CD8-positive, alpha-beta memory T cell (primary cell): ENCODE results near the gene THSD8. TPM values are rescaled to one million over a fixed set of nuclear protein-coding genes. Genes with fewer than 3 reads are reported as not detected.
"Not testable (repeated sequence)": the region's sequence is repeated elsewhere in the genome, so short reads cannot be mapped to it uniquely, and the experiment has no call there.

Experiments used
- CTCF ChIA-PET: fragments of 350-600 bp; sonication (Branson Sonifier 250); formaldehyde crosslinking; loops from one replicate; lab custom pipeline; 2021; ENCODE audit warnings: antibody characterized with exemption; lab: Charles Lee
- POLR2A ChIA-PET: fragments of 350-600 bp; sonication (Branson Sonifier 250); formaldehyde crosslinking; loops from one replicate; lab custom pipeline; 2021; ENCODE audit warnings: antibody characterized with exemption; lab: Charles Lee
- DNase-seq, 5 donors: peaks; one replicate each; pipeline versions ENCODE4 v3.0.0 to v3.0.0-alpha.2; 2020 to 2022; ENCODE audit warnings: mixed read lengths in 1 of 5
- H3K27ac ChIP-seq: one replicate; pipeline ENCODE4 v1.7.0; 2013; ENCODE audit warnings: low read depth, mild to moderate bottlenecking, low read length, moderate library complexity
- H3K27me3 ChIP-seq: 2 replicates; pipeline ENCODE4 v1.7.0; 2013; ENCODE audit warnings: low read length, mild to moderate bottlenecking; ENCODE audit not compliant: insufficient read depth, poor library complexity, severe bottlenecking
- H3K36me3 ChIP-seq: 2 replicates; pipeline ENCODE4 v1.7.0; 2013; ENCODE audit warnings: mild to moderate bottlenecking, low read length, moderate library complexity; ENCODE audit not compliant: insufficient read depth
- H3K4me1 ChIP-seq: 2 replicates; pipeline ENCODE4 v1.7.0; 2013; ENCODE audit warnings: mild to moderate bottlenecking, low read length, moderate library complexity; ENCODE audit not compliant: insufficient read depth
- H3K4me3 ChIP-seq: 2 replicates; pipeline ENCODE4 v1.7.0; 2013; ENCODE audit warnings: mild to moderate bottlenecking, low read length
- H3K9me3 ChIP-seq: 2 replicates; pipeline ENCODE4 v1.7.0; 2013; ENCODE audit warnings: mild to moderate bottlenecking, low read length
- H3K27ac Mint-ChIP-seq, 8 donors: one replicate each; pipeline ENCODE4 v1.8.0; 2020 to 2021; ENCODE audit warnings: mixed read lengths in 8 of 8, mild to moderate bottlenecking in 6 of 8, inconsistent platforms in 3 of 8, moderate library complexity in 3 of 8
- H3K27me3 Mint-ChIP-seq, 2 donors: one replicate each; pipeline ENCODE4 v1.8.0; 2020 to 2021; ENCODE audit warnings: mixed read lengths in 2 of 2, mild to moderate bottlenecking in 1 of 2, moderate library complexity in 1 of 2
- H3K36me3 Mint-ChIP-seq, 3 donors: one replicate each; pipeline ENCODE4 v1.8.0; 2020 to 2021; ENCODE audit warnings: mixed read lengths in 3 of 3, inconsistent platforms in 1 of 3, mild to moderate bottlenecking in 1 of 3
- H3K4me1 Mint-ChIP-seq, 3 donors: one replicate each; pipeline ENCODE4 v1.8.0; 2020 to 2021; ENCODE audit warnings: mixed read lengths in 3 of 3, inconsistent platforms in 1 of 3, mild to moderate bottlenecking in 1 of 3
- H3K4me3 Mint-ChIP-seq, 7 donors: one replicate each; pipeline ENCODE4 v1.8.0; 2020 to 2021; ENCODE audit warnings: mixed read lengths in 7 of 7, mild to moderate bottlenecking in 6 of 7, moderate library complexity in 4 of 7, inconsistent platforms in 2 of 7
- H3K9me3 Mint-ChIP-seq, 5 donors: one replicate each; pipeline ENCODE4 v1.8.0; 2020 to 2022; ENCODE audit warnings: mixed read lengths in 5 of 5, mild to moderate bottlenecking in 3 of 5, moderate library complexity in 2 of 5, inconsistent platforms in 1 of 5
- polyA plus RNA-seq: library from polyadenylated mRNA; unstranded; fragments of 300-500 nt; fragmentation: Illumina TruSeq; gene quantifications from one replicate; pipeline ENCODE4 v1.2.3, GENCODE V29; 2021
- total RNA-seq, 2 experiments: library from RNA; stranded (reverse); gene quantifications; one replicate each; pipeline ENCODE4 v1.2.3, GENCODE V29; 2021

Gene THSD8
- total and polyA plus RNA-seq, 3 experiments from 2014 or later: 24.6 to 31.0 TPM; not detected in 1

DNA sequence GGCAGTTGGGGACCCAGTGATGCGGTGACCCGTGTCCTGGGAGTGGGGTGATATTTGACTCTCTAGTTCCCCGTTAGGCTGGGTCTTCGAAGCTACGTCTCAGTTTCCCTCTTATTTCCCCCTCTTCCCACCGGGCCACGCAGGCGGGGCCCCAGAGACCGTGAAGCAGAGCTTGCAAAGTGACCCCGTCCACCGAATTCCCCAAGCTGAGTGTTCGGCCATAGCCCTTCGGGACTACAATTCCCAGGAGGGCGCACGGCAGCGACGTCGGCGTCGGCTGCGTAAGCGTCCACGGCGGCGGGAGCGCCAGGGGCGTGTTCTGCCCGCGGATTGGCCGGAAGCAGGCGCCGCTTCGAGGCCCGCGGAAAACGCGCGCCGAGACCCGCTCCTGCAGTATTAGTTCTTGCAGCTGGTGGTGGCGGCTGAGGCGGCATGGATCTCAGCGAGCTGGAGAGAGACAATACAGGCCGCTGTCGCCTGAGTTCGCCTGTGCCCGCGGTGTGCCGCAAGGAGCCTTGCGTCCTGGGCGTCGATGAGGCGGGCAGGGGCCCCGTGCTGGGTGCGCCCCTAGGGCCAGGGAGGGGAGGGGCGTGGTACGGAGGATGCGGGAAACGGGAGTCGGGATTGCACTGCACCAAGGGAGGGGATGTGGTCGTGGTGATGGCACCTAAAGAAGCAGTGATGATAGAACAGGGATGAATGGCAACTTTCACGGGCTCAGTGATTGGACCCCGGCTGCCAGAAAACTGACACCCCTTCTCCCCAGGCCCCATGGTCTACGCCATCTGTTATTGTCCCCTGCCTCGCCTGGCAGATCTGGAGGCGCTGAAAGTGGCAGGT is 4.6 kb downstream of the THSD8 start, which contains the start of gene RNASEH2A:
Gene RNASEH2A (plus strand): TSS at position 343 of the 840 bp plus-strand sequence. CDS start 90 bp downstream, at position 433.
- H3K27ac ChIP-seq: peak within 1 kb of the TSS; percentile 75
- H3K27me3 ChIP-seq: no peaks in the 10 kb centered on the region
- Mint-ChIP-seq H3K9me3 (no peaks in the 10 kb centered on the region), H3K36me3 (peaks cover 0 to 20% (median 3%) of the 10 kb centered on the region in 3 donors), H3K4me1 (peaks cover 18 to 25% (median 21%) of the 10 kb centered on the region in 3 donors), H3K4me3 (peak within 1 kb of the TSS; percentile 89 to 95 (median 92)), H3K27me3 (peaks cover 0 to 4% of the 10 kb centered on the region in 2 donors), H3K27ac (peak within 1 kb of the TSS; percentile 66 to 94 (median 88))
- DNase-seq: peak; percentile 79 to 88 (median 81)
- H3K4me3 ChIP-seq: peak within 1 kb of the TSS; percentile 59
- no peaks in the 10 kb centered on the region for H3K9me3 ChIP-seq
- H3K4me1 ChIP-seq: peaks cover 20% of the 10 kb centered on the region
- no peaks in the 10 kb centered on the region for H3K36me3 ChIP-seq
- ChIA-PET POLR2A (interaction anchor here (0.5 to 1.7 kb wide), 7 partner anchors 11 to 383 kb away, joined by 3 to 21 read pairs (median 6); partner anchors contain the start of gene JUNB), CTCF (interaction anchor here (0.5 to 3.1 kb wide), 9 partner anchors 11 to 162 kb away, joined by 3 to 18 read pairs (median 4); no protein-coding TSS in a partner anchor)

DNA sequence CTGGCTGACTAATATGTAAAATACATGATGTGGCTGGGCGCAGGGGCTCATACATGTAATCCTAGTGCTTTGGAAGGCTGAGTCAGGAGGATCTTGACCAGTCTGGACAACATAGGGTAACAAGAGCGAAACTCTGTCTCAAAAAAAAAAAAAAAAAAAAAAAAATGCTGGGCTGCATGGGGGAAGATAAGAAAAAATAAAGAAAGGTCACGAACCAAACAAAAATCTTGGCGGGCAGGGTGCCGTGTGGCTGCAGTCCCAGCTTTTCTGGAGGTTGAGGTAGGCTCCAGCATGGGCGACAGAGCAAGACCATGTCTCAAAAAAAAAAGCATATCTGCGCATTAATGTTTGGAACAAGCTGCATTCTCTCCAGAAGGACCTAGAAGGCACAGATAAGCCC is 13.2 kb downstream of the THSD8 start:
- no peaks in the 10 kb centered on the region for H3K27me3 ChIP-seq
- no peaks in the 10 kb centered on the region for H3K27me3 Mint-ChIP-seq
- H3K4me3 ChIP-seq: no peak overlapping the region
- H3K27ac Mint-ChIP-seq: no peak overlapping the region
- no peak for DNase-seq
- no peaks in the 10 kb centered on the region for H3K9me3 ChIP-seq
- H3K4me3 Mint-ChIP-seq: no peak overlapping the region
- H3K9me3 Mint-ChIP-seq: no peaks in the 10 kb centered on the region
- ChIA-PET CTCF (interaction anchor here (0.8 kb wide), 1 partner anchor 49 kb away, joined by 3 read pairs; no protein-coding TSS in a partner anchor), POLR2A (no interaction called here)
- H3K36me3 Mint-ChIP-seq: peaks cover 0 to 25% (median 6%) of the 10 kb centered on the region in 3 donors
- no peaks in the 10 kb centered on the region for H3K4me1 Mint-ChIP-seq
- no peaks in the 10 kb centered on the region for H3K36me3 ChIP-seq
- H3K27ac ChIP-seq: no peak overlapping the region
- H3K4me1 ChIP-seq: no peaks in the 10 kb centered on the region

DNA sequence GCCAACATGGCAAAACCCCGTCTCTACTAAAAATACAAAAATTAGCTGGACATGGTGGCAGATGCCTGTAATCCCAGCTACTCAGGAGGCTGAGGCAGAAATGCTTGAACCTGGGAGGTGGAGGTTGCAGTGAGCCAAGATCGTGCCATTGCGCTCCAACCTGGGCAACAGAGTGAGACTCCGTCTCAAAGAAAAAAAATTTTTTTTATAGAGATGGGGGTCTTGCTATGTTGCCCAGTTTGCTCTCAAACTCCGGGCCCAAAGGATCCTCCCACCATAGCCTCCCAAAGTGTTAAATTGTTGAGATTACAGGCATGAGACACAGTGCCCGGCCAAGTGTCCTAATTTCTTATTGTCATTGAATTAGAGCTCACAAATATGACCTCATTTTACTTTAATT is 15.3 kb downstream of the THSD8 start:
- H3K27me3 Mint-ChIP-seq, H3K9me3 Mint-ChIP-seq, H3K4me3 ChIP-seq, H3K4me1 ChIP-seq, H3K27ac Mint-ChIP-seq, H3K9me3 ChIP-seq, H3K27ac ChIP-seq, H3K4me1 Mint-ChIP-seq, H3K4me3 Mint-ChIP-seq, H3K36me3 ChIP-seq, POLR2A ChIA-PET, DNase-seq, H3K27me3 ChIP-seq: not testable (repeated sequence)
- CTCF ChIA-PET: interaction anchor here (0.7 kb wide), 1 partner anchor 97 kb away, joined by 3 read pairs; no protein-coding TSS in a partner anchor
- peaks cover 0 to 20% (median 8%) of the 10 kb centered on the region in 3 donors for H3K36me3 Mint-ChIP-seq

DNA sequence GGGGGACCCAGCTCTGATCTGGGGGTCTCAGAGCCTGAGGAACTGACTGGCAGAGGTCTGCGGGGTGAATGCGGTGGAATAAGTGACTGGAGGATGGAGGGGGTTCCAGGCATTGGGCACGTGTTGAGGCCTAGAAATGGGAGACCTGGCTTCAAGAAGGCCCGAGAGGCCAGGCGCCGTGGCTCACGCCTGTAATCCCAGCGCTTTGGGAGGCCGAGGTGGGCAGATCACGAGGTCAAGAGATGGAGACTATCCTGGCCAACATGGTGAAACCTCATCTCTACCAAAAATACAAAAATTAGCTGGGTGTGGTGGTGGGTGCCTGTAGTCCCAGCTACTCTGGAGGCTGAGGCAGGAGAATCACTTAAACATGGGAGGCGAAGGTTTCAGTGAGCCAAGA is 15.9 kb downstream of the THSD8 start:
- H3K9me3 ChIP-seq, H3K27me3 ChIP-seq, DNase-seq, H3K4me1 Mint-ChIP-seq, H3K4me3 ChIP-seq, H3K36me3 ChIP-seq, H3K4me1 ChIP-seq, H3K27ac ChIP-seq, H3K4me3 Mint-ChIP-seq, H3K27me3 Mint-ChIP-seq, H3K27ac Mint-ChIP-seq, POLR2A ChIA-PET, H3K9me3 Mint-ChIP-seq: not testable (repeated sequence)
- H3K36me3 Mint-ChIP-seq: peaks cover 0 to 15% (median 8%) of the 10 kb centered on the region in 3 donors
- CTCF ChIA-PET: interaction anchor here (1.2 kb wide), 1 partner anchor 52 kb away, joined by 6 read pairs; no protein-coding TSS in a partner anchor

DNA sequence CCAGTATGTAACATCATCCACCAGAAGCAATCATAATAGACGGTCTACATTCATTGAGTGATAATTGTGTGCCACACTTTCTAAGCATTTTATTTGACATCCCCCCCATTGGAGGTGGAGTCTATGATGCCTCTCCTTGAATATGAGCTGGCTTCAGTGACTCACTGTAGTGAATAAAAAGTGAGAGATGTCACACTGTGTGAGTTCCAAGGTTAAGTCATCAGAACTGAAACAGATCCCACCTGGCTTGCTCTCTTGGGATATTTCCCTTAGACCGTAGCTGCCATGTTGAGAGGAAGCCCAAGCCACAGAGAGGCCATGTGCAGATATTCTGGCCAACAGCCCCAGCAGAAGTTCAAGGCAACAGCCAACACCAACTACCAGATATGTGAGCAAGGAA is 19.9 kb downstream of the THSD8 start:
- Histone ChIP-seq H3K4me1 (peaks cover 5% of the 10 kb centered on the region), H3K4me3 (no peak overlapping the region), H3K27ac (no peak overlapping the region), H3K27me3 (peaks cover 15% of the 10 kb centered on the region), H3K36me3 (no peaks in the 10 kb centered on the region), H3K9me3 (no peaks in the 10 kb centered on the region)
- CTCF ChIA-PET: interaction anchor here (1.1 kb wide), 1 partner anchor 26 kb away, joined by 5 read pairs; no protein-coding TSS in a partner anchor
- Mint-ChIP-seq H3K27me3 (peaks cover 19 to 23% of the 10 kb centered on the region in 2 donors), H3K36me3 (peaks cover 0 to 1% (median 0%) of the 10 kb centered on the region in 3 donors), H3K4me3 (no peak overlapping the region), H3K4me1 (peaks cover 4 to 9% (median 4%) of the 10 kb centered on the region in 3 donors), H3K27ac (peak overlapping the region in 1 of 8 donors; percentile 1), H3K9me3 (peaks cover 0 to 9% (median 0%) of the 10 kb centered on the region in 5 donors)
- DNase-seq: no peak
- POLR2A ChIA-PET: no interaction called here

DNA sequence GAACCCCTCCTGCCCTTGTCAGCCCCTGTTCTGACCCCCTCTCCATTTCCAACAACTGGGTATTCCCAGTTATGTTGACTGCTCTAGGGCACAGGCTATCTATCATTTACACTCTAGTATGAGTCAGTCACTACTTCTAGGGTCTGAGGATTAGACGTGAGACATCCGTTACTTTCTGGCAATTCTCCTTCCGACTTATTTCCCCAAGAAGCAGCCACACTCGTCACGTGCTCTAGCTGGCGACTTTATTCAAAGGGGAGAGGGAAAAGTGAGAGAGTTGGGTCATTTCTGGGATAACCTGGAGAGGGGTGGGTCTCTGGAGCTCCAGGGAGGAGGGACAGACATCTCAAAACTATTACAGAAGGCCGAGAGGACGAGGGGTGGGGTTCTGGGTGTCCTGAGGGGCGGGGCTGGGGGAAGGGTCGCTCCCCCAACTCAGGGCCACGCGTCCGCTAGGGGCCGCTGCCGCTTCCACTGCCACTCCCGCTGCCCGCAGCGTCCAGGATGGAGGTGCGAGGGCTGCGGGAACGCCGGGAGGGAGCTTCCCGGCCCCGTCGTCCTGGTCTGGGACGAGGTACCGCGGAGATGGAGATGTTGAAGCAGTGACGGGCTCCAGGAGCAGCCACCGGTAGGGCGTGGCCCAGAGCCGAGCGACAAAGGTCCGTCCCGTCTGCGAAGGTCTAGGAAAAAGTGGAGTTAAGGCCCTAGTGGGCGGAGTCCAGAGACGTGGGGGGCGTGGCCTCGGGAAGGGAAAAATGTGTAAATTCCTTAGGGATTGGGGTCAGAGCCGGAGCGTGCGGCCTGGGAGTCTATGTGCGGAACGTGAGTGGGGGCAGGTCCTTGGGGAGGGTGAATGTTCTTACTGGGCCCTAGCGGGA is 23.6 kb downstream of the THSD8 start:
- Mint-ChIP-seq H3K36me3 (peaks cover 0 to 1% (median 0%) of the 10 kb centered on the region in 3 donors), H3K9me3 (peaks cover 0 to 11% (median 0%) of the 10 kb centered on the region in 5 donors), H3K27me3 (peaks cover 47 to 51% of the 10 kb centered on the region in 2 donors), H3K4me3 (no peak overlapping the region), H3K27ac (no peak overlapping the region), H3K4me1 (peaks cover 4 to 9% (median 5%) of the 10 kb centered on the region in 3 donors)
- Histone ChIP-seq H3K27ac (no peak overlapping the region), H3K4me1 (peaks cover 5% of the 10 kb centered on the region), H3K4me3 (no peak overlapping the region), H3K27me3 (peaks cover 36% of the 10 kb centered on the region), H3K36me3 (no peaks in the 10 kb centered on the region), H3K9me3 (no peaks in the 10 kb centered on the region)
- CTCF ChIA-PET: interaction anchor here (0.8 to 1.6 kb wide), 3 partner anchors 22 to 68 kb away, joined by 3 to 4 read pairs (median 4); no protein-coding TSS in a partner anchor
- POLR2A ChIA-PET: no interaction called here
- DNase-seq: no peak

DNA sequence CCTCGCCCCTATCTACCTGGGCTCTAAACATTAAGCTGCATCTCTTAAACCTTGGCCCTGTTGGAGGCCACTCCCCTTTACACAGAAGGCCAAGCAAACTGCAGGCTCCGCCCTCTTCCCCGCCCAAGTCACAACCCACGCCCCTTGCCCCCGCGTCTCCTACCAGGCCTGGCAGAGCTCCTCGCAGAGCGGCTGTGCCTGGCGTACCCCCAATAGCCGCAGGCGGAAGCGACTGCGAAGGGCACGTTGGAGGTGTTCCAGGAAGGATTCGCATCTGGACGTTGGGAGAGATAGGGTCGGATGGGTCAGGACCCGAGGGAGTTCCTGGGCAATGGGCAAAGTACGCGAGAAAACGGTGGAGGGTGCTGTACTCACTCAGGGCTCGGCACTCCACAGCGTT is 26.6 kb downstream of the THSD8 start:
- H3K27ac ChIP-seq: no peak overlapping the region
- peaks cover 20 to 25% (median 22%) of the 10 kb centered on the region in 3 donors for H3K4me1 Mint-ChIP-seq
- ChIA-PET POLR2A (interaction anchor here (1.2 kb wide), 1 partner anchor 91 kb away, joined by 3 read pairs; the partner anchor contains the start of gene GET3), CTCF (interaction anchor here (1.8 kb wide), 1 partner anchor 19 kb away, joined by 6 read pairs; no protein-coding TSS in a partner anchor)
- H3K27ac Mint-ChIP-seq: no peak overlapping the region
- H3K27me3 Mint-ChIP-seq: peaks cover 70 to 75% of the 10 kb centered on the region in 2 donors
- no peak overlapping the region for H3K4me3 Mint-ChIP-seq
- peaks cover 63% of the 10 kb centered on the region for H3K27me3 ChIP-seq
- H3K4me3 ChIP-seq: no peak overlapping the region
- peaks cover 0 to 6% (median 4%) of the 10 kb centered on the region in 5 donors for H3K9me3 Mint-ChIP-seq
- H3K9me3 ChIP-seq: no peaks in the 10 kb centered on the region
- H3K36me3 ChIP-seq: no peaks in the 10 kb centered on the region
- H3K4me1 ChIP-seq: peaks cover 18% of the 10 kb centered on the region
- DNase-seq: no peak
- peaks cover 0 to 3% (median 0%) of the 10 kb centered on the region in 3 donors for H3K36me3 Mint-ChIP-seq
